ENCODE results near the gene ART1.
"Not testable (repeated sequence)": the region's sequence is repeated elsewhere in the genome, so short reads cannot be mapped to it uniquely, and the experiment has no call there.

Gene ART1

GRCh38 chr11:3644817-3645235, at the start of gene ART1:
Gene ART1, plus strand, starts transcription at chr11:3645128. Its CDS starts 14,086 bp downstream, at chr11:3659214.
- DNase-seq, result no peak

- DNase-seq, result not testable (repeated sequence)
Observed at GRCh38 chr11:3597743-3598142, 47.2 kb upstream of the ART1 start.

GRCh38 chr11:3600201-3600600, 44.7 kb upstream of the ART1 start:
- not testable (repeated sequence) for DNase-seq

GRCh38 chr11:3604167-3604566, 40.8 kb upstream of the ART1 start:
- no peak for DNase-seq

GRCh38 chr11:3605283-3605662, 39.7 kb upstream of the ART1 start:
- DNase-seq, result no peak

- DNase-seq, result no peak
Observed at GRCh38 chr11:3605771-3606203, 39.1 kb upstream of the ART1 start.

- DNase-seq, result peak in 2 of 6 experiments; percentile 8 to 30
Observed at GRCh38 chr11:3609416-3610265, 35.3 kb upstream of the ART1 start.

- DNase-seq, result no peak
Observed at GRCh38 chr11:3610846-3611245, 34.1 kb upstream of the ART1 start.

GRCh38 chr11:3611976-3612678, 32.8 kb upstream of the ART1 start:
- DNase-seq, result no peak

- DNase-seq, result no peak
Observed at GRCh38 chr11:3613998-3614741, 30.8 kb upstream of the ART1 start.

- DNase-seq, result peak in 2 of 6 experiments; percentile 9 to 16
Observed at GRCh38 chr11:3614742-3615171, 30.2 kb upstream of the ART1 start.

- no peak for DNase-seq
Observed at GRCh38 chr11:3615998-3616397, 28.9 kb upstream of the ART1 start.

- DNase-seq, result no peak
Observed at GRCh38 chr11:3616721-3617460, 28.0 kb upstream of the ART1 start.

GRCh38 chr11:3617990-3618389, 26.9 kb upstream of the ART1 start:
- DNase-seq, result no peak

GRCh38 chr11:3622521-3622920, 22.4 kb upstream of the ART1 start:
- no peak for DNase-seq

- DNase-seq, result no peak
Observed at GRCh38 chr11:3623121-3623520, 21.8 kb upstream of the ART1 start.

- DNase-seq, result no peak
Observed at GRCh38 chr11:3623767-3624458, 21.0 kb upstream of the ART1 start.

- DNase-seq, result no peak
Observed at GRCh38 chr11:3626250-3626960, 18.5 kb upstream of the ART1 start.

- DNase-seq, result no peak
Observed at GRCh38 chr11:3627291-3627690, 17.6 kb upstream of the ART1 start.

GRCh38 chr11:3631331-3631730, 13.6 kb upstream of the ART1 start:
- no peak for DNase-seq

GRCh38 chr11:3632070-3632660, 12.8 kb upstream of the ART1 start:
- no peak for DNase-seq
